Stimulated activated CD8-positive, alpha-beta memory T cell treated with anti-CD3 and anti-CD28 coated beads, Interleukin-7, amount 100 ng/mL, for 4 hours (primary cell): ENCODE data around the gene NOBOX.
"Not testable (repeated sequence)": the region's sequence is repeated elsewhere in the genome, so short reads cannot be mapped to it uniquely, and the experiment has no call there.

Experiments
- DNase-seq, 2 donors: peaks; one replicate each; pipeline ENCODE4 v3.0.0-alpha.2; 2020; ENCODE audit warnings: low read depth in 2 of 2

NOBOX gene

DNA sequence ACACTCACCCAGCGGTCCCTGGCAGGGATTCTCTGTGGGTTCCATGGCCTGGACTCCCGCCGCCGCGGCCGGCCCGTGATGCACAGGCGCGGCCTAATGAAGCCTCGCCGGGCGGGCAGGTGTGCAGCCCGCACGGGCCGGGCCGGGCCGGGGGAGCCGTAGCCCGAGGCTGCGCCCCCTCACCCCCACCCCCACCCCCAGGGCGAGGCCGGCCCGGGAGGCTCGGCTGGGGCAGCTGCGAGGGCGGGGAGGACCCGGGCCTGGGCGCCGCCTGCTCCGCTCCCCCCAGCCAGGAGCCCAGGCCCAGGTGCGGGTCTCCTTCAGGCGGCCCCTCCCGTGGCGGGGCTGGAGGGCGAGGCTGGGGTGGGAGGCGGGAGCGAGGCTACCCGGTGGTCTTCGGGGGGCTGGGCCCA is at the start of gene NOBOX:
Gene NOBOX, minus strand, starts transcription at position 45 of the 413 bp plus-strand sequence.
- DNase-seq: no peak

DNA sequence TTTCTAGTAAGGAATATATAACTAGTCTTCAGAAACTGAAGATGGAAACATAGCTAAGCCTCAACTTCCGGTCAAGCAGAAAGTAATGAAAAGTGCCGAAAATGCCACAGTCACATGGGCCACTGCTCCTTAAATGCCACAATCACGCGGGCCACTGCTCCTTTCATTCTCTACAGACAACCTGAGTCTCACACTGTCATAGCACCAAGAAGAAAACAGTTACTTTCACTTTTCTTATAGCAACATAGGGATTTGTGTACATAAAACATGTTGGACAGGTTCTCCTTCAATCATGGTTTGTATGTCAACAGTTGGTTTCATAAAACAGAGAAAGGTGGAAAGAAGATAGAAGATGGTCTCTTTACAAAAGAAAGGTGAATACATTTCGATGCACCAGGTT is 48.6 kb upstream of the NOBOX start:
- no peak for DNase-seq

DNA sequence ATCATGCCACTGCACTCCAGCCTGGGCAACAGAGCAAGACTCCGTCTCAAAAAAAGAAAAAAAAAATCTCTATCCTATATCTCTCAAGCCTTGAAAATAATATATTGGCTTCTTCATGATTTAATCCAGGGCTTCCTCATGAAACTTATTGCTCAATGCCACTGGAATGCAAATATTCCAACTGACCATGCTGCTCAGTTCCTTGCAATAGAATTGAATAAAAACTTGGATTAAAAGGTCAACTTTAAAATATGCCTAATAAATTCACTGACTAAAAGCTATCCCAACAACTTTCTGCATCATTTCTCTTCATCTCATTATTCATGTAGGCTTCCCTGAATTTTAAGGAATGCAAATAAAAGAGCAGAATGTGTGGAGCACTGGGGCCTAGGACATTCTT is 42.1 kb upstream of the NOBOX start:
- DNase-seq: no peak

DNA sequence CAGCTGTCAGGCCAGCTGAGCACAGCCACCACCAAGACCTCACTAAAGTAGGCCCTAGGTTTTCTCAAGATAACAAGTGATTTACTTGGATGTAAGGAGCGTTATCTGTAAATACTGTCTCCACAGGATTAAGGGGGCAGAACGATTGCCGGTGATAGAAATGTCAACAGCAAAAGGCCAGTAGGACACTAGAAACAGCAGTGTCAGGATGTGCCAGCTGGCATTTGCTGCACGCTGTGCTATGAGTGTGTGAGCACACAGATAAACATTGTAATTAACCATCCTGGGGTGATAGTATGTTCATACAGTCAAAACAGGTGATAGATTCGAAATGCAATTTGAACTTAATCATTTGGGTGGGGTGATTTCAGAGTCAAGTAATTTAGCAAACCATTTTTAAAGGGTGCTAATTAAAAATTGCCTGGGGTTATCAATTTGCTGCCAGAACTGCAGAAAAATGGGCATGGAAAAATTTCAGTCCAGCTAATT is 36.3 kb upstream of the NOBOX start:
- no peak for DNase-seq

DNA sequence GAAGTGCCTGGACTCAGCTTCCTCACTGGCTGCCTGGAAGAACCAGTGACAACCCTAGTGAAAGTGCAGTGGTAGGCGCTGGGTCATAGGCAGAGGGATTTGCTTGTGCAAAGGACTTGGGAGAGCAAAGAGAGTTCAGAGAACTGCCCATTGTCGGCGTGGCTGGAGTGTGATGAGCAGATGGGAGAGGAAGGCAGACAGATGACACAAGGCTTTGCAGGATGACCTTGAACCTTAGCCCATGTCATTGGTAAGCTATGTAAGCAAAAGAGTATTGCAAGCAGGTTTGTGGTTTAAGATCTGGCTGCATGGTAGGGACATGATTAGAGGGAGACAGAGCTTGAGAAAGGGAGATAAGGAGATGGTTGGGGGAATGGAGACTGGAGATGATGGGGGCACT is 35.3 kb upstream of the NOBOX start:
- no peak for DNase-seq

DNA sequence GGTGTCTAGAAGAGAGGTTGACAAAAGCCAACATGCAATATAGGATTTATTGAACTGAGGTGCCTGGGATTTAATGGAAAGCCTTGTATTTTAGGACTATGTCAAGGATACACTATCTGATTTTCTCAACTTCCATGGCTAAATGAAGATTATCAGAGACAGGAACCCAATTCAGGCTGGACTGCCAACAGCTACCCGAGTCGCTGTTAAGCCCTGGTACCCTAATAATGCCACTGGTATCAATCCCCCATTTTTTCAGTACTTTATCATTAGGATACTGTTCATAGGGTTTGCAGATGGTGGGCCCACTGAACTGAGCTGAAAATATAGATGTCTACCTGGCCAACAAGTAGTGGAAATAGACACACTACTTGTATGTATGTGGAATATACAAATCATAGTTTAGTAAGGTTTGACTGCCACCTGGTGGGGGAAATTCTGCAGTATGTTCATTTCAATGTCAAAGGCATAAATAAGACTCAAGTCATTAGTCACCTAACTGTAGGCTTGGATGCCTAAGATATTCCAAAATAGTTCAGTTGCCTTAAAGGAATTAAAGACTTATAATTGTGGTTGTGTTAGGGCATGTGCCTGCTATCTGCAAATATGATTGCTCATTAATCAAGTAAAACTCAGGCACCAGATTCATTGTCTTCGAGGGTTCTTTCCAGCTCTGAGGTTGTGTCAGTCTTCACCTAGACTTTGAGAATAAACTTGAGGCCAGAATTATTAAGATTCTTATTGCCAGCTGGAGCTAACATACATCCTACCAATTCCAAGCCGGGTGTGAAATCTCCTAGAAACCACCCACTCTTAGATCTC is 34.1 kb upstream of the NOBOX start:
- DNase-seq: no peak

DNA sequence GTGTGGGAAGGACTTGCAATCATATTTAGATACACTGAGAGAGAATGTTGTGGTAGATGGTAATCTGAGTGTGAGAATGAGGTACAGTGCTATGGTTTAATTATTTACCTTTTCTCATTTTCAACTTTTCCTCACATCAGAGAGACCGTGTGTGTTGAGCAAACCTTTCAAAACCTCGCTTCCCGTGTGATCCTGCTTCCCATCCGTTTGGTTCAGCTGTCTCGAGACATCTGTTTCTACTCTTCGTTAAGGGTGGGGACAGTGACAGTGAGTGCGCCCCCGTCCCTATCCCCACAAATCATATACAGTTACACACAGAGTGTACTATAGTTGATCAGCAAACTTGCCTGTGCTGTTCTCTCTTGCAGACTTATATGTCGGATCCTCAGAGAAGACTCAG is 33.0 kb upstream of the NOBOX start:
- DNase-seq: no peak

DNA sequence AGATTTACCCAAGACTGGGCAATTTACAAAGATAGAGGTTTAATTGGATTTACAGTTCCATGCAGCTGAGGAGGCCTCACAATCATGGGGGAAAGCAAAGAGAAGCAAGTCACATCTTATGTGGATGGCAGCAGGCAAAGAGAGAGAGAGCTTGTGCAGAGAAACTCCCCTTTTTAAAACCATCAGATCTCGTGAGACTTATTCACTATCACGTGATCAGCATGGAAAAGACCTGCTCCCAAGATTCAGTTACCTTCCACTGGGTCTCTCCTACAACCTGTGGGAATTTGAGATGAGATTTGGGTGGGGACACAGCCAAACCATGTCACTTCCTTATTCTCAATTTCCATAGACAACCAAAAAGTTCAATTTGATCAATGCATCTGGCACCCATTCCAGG is 24.9 kb upstream of the NOBOX start:
- no peak for DNase-seq

DNA sequence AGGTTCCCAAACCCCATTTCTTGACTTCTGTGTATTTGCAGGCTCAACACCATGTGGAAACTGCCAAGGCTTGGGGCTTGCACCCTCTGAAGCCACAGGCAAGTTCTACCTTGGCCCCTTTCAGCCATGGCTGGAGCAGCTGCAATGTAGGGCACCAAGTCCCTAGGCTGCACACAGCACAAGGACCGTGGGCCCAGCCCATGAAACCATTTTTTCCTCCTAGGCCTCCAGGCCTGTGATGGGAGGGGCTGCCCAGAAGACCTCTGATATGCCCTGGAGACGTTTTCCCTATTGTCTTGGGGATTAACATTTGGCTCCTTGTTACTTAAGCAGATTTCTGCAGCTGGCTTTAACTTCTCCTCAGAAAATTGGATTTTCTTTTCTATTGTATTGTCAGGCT is 24.0 kb upstream of the NOBOX start:
- DNase-seq: not testable (repeated sequence)

DNA sequence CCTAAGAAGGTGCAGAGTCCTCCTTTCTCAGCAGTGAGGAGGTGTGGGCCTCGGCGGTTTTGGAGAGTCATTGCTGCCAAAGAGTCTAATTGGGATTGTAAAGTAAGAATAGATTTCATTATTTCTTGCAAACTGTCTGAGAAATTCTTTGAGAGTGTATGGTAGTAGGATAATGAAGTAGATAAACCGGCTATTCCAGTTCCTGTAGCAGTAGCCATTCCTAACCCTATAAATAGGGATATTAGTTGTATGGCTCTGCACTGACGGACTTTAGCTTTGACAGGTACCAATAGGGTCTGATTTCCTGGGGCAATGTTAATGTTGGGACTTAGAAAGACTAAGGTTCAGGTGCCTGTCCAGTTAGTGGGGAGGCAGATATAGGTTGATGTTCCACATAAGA is 15.4 kb upstream of the NOBOX start:
- not testable (repeated sequence) for DNase-seq

DNA sequence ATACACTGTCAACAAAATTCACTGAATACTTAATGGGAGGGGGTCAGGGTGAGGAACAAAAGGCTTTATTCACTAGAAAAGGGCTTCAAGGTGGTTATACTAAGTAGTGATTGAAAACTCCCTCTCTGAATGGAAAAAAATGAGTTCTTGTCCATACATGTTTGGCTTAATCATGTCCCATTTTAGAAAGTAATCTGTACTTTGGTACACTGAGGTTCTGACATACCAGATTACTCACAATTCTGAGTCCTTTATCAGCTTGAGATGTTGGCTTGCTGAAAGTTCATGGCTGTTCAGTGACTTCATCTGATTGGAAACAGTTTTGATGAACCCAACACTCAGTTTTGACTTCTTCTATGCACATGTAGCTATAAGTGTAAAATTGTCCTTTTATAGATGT is 12.8 kb upstream of the NOBOX start:
- no peak for DNase-seq

DNA sequence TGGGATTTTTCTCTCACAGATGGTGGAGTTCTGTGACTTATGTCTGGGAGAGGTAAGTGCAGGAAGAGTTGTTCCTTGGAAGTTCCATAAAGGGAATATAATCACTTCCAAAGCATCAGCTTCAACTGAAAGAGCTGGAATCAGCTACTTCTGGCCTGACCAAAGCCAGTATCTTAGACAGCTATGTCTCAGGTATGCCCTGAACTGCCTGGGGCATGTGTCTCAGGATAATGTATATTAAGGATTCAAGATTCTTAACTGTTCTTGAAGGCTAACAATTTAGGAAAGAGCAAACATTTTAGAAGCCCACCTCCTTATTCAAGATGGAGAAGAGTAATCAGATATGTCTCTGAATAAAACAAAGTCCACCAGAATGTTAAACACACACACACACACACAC is 12.4 kb upstream of the NOBOX start:
- no peak for DNase-seq

DNA sequence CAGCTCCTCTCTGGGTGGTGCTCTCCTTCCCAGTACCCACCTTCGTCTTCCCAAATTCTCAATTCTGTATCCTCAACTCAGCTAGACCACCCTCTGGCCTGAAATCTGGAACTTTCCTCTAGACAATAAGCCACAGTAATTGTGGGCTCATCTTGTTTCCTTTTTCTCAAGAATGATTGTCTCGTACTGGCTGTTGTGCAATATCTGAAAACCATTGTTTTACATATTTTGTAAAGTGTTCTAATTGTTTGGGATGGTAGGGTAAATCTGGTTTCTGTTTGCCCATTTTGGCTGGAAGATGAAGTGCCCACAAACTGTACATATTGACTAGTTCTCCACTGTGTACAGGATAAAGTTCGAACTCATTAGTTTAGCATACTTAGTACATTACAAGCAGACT is 11.3 kb upstream of the NOBOX start:
- DNase-seq: no peak

DNA sequence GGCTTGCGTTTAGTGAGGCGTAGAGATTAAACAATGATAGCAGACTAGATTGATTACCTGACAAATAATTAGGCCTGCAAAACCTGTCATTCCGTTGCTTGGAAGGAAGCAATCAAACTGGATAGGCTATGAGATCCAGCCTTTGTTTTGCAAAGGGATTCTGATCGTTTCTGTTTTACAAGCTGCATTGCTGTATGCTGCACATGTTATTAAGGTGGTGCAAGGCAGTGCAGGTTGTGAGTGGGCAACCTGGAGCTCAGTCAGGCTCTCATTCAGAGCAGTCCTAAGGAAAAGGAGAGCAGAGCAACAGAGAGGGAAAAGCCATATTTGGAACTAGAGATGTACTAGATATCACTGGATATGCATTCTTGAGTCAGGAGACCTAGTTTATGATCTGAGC is 6.9 kb upstream of the NOBOX start:
- no peak for DNase-seq

DNA sequence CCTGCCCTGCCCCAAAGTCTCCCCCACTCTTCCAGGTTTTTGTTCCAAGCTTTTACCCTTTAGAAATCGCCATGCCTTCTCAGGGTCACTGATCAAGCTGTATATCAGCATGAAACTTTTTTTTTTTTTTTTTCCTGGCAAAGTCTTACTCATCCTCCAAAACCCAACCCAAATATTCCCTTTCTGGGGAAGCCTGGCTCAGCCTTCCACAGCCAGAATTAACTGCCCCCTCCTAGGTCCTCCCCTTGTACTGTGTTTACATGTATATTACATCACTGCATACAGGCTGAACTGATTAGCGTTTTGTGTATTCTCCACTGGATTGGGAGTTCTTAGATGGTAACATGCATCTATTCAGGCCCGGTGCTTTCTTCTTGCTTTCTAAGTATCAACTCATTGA is 4.6 kb upstream of the NOBOX start:
- no peak for DNase-seq

DNA sequence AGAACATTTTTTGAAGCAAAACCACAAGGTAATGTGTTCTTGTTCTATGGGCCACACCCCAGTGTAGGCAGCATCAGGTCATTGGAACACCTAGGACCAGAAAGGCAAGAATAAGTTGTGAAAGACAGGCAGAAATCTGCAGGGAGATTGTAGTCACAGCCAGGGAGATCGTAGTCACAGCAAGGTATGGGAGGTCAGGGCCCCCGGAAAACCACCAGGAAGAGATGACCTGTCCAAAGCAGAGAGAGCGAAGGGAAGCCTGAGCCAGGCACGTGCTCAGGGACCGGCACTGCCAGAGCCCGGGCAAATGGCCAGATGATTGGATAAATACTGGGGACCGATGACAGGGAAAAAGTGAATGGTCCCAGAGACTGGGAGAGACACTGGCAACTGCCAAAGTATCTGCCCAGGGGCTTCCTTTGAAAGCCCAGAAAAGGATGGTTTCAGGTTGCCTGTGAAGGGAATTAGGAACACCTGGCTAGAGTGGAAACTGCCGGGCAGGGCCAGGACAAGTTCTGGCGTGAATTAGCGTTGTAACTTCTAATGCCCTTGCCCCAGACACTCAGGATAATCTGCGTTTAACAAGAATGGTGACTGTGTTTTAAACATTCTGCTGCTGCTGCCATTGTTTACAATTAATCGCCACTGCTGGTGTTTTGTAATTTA is 3.9 kb upstream of the NOBOX start:
- no peak for DNase-seq

DNA sequence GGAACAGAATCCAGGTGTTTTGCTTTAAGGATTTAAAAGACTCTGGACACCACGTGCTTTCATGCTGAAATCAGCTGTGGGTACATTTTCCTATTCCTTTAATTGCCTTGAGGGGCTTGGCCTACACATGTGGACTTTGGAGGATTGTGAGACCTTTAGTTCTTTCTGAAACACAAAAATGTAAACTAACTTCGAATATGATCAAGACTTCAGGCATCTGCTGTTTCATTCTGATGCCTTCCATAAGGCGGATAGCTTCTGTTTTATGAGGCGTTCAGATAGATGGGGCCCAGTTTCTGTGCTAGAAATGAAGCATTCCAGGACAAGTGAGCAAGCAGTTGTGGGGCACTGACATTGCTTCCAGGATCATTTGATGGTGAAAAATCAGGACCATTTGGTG is 1.5 kb upstream of the NOBOX start:
- DNase-seq: no peak

DNA sequence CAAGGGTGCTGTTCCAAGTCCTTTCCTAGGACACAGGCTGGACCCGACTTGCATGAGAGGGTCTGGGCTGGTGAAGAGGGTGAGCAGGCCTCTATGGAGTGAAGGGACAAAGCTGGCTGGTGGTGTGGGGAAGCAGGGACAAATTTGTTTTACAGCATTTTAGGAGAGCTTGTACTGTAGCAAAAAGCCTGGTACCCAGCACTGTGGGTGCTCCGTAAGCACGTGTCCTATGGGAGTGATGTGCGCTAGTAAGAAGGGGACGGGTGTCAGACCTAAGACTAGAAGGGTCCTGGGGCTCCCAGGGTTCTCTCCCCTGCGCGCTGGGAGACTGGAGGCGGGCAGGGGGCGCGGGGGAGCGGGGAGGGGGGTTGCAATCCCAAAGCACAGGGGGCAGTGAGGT is 391 bp downstream of the NOBOX start:
- no peak for DNase-seq

DNA sequence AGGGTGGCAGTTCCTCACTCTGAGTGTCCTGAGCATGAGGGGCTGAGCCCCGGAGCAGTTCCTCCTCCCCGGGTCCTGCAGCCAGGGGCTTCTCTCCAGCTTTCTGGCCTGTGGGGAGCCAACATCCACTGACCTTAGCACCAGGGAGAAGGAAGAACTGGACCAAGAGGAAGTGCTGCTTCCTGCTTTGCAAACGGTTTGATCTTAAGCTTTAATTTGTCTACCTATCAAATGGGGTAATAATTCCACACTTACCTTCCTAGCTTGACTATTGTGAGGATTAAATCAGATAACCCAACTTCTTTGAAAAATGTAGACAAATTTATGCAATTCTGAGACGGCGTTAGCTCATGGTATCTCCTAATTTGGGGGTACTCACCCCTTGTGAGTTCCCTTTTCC is 2.0 kb downstream of the NOBOX start:
- no peak for DNase-seq

DNA sequence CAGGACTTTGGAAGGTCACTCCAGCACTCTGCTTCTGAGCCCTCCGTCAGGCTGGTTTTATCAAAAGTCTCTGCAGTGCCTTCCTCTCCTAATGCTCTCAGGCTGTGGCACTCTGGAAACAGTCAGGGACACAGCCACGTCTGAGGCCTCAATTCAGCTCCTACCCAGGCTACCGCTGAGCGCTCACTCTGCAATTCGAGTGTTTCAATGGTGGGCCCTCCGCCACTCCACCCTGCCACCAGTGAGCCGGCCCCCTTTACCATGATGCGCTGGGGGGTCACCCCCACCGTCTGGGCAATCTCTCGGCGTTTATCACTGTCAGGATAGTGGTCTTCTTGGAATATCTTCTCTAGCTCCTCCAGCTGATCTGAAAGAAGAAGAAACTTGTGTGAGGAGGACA is 3.5 kb downstream of the NOBOX start:
- no peak for DNase-seq

DNA sequence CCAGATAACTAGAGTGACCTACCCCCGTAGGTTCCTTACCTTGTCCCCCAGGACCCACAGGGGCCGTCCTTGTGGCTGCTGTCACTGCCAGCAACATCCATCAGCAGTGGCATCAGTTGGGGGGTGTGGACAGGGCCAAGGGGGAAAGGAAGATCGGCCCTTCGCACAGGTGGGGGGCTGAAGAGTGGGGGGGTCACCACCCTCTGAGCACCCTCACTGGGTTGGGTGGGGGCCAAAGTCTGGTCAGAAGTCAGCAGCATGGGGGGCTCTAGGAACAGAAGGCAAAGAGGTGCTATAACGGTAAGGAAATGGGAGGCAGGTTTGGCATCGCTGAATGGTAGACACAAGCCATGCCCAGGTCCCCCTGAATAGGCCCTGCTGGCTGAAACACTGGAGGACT is 4.6 kb downstream of the NOBOX start:
- no peak for DNase-seq

DNA sequence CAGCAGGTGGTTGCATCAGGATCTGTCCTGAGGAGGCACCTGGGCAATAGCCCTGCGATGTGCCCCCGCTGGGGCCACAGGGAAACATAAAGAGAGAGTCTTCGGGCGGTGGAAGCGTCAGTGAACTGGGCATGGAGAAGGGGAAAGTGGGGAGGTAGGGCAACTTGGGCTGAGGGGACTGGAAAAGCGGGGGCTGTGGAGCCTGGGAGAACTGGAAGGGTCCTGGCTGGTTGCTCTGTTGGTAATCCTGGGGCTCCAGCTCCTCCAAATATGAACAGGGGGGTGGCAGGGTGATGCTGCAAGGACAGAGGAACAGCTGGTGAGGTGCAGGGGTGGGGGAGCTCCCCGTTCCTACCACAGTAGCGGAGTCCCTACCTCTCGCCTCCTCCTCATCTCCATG is 5.2 kb downstream of the NOBOX start:
- DNase-seq: no peak

DNA sequence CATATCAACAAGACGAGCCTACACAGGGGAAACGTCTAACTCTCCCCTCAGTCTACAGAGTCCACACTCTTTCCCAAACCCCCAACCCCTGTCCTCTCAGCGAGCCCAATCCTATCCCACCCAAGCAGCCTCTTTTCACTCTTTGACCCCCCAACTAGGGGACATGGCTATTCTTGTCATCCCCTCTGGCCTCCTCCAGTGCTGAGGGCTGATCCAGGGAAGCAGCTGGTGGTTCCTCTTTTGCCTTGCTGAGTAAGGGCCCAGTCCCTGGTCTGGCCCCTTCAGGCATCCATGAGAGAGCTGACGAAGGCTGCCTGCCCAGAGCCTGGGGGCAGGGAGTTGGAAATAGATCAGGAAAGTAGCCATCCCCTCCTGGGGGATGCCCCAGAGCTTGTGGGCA is 6.4 kb downstream of the NOBOX start:
- no peak for DNase-seq
